Gastroesophageal sphincter (tissue), 4 donors: ENCODE measurements around the gene RAPGEF1. TPM values are rescaled to one million over a fixed set of nuclear protein-coding genes. Genes with fewer than 3 reads are reported as not detected.
"Not testable (repeated sequence)": the region's sequence is repeated elsewhere in the genome, so short reads cannot be mapped to it uniquely, and the experiment has no call there.

Source experiments
- ATAC-seq: fragments of 150-250 bp; one replicate; pipeline ENCODE4 v1.9.1; 2016; ENCODE audit warnings: mild to moderate bottlenecking, moderate library complexity
- H3K27ac ChIP-seq, 4 donors: fragments of 200-600 bp; sonication (generic) in 3 of 4; 1 replicate in 3 of 4; 2 replicates in 1 of 4; pipeline ENCODE4 v1.5.1; 2016 to 2019
- H3K27me3 ChIP-seq: fragments of 200-600 bp; sonication (generic); one replicate; pipeline ENCODE4 v1.5.1; 2019
- H3K36me3 ChIP-seq, 2 donors: fragments of 200-600 bp; sonication (generic); one replicate each; pipeline ENCODE4 v1.5.1; 2019; ENCODE audit warnings: control low read depth in 1 of 2
- H3K4me1 ChIP-seq, 3 donors: fragments of 200-600 bp; sonication (generic); 1 replicate in 2 of 3; 2 replicates in 1 of 3; pipeline ENCODE4 v1.5.1; 2016 to 2019; ENCODE audit warnings: control low read depth in 2 of 3
- H3K4me3 ChIP-seq, 2 donors: fragments of 200-600 bp; sonication (generic); one replicate each; pipeline ENCODE4 v1.5.1; 2019; ENCODE audit warnings: mild to moderate bottlenecking in 1 of 2, moderate library complexity in 1 of 2
- H3K9me3 ChIP-seq, 3 donors: fragments of 200-600 bp; sonication (generic); one replicate each; pipeline ENCODE4 v1.5.1; 2017 to 2019; ENCODE audit warnings: control low read depth in 2 of 3
- CTCF ChIP-seq, 4 experiments: fragments of 200-600 bp in 2 of 4; fragments of 450-650 bp in 2 of 4; sonication (generic) in 1 of 4; IDR thresholded peaks; one replicate each; pipeline ENCODE4 v1.5.1; 2017 to 2019; ENCODE audit warnings: antibody characterized with exemption in 4 of 4, mild to moderate bottlenecking in 2 of 4, moderate library complexity in 2 of 4
- EP300 ChIP-seq: sonication (generic); formaldehyde crosslinking; IDR thresholded peaks from one replicate; pipeline ENCODE4 v1.6.1; 2017; ENCODE audit warnings: antibody characterized with exemption, mild to moderate bottlenecking
- POLR2A ChIP-seq, 2 donors: fragments of 450-650 bp; IDR thresholded peaks; one replicate each; pipeline ENCODE4 v1.6.1; 2017; ENCODE audit warnings: antibody characterized with exemption in 2 of 2, mild to moderate bottlenecking in 2 of 2, moderate library complexity in 1 of 2
- POLR2AphosphoS5 ChIP-seq: sonication (generic); formaldehyde crosslinking; IDR thresholded peaks from one replicate; pipeline ENCODE4 v1.6.1; 2017; ENCODE audit warnings: antibody characterized with exemption
- WGBS, 2 donors: methylation state at CpG; one replicate each; pipeline ENCODE4 v1.1.5; 2018; ENCODE audit warnings: low coverage in 1 of 2; 5-methylcytosine and 5-hydroxymethylcytosine counted together
- total RNA-seq, 4 donors: library from RNA; depleted of rRNA; stranded (reverse); fragments of >200 nt; gene quantifications; one replicate each; pipeline ENCODE4 v1.1.0, GENCODE V29; 2016

RAPGEF1 gene
- total RNA-seq, 4 donors from 2014 or later = 47.5 to 162 (median 77.6) TPM

DNA sequence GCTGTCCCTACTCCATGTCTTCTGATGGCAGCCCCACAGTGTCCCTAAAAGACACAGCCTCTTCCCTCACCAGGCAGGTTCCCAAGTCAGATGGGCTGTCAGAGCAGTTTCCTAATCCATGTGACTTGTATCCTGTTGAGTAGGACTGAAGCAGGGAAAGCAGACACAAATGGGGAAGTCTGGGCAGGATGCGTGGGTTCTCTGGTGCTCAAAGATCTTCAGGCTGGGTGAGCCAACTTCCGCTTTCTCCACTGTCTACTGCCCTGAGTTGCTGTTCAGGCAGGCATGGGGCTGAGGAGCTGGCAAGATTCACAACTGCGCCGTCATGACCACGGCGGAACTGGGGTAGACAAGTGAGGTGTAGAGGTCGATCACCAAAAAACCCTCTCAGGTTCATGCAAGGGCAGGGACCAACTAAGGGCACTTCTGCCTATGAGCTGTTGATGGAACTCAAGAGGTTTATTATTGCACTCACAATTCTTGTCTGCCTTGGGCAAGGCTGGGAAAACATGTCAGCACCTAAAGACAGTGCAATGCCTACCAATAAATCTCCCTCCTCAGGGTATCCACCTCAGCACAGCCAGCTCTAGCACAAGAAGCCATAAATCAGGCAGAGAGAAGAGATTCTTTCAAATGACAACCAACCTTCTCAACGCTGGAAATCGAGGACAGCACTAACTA is 83.4 kb downstream of the RAPGEF1 start:
- H3K4me1 ChIP-seq = peaks cover 0 to 57% (median 22%) of the 10 kb centered on the region in 3 donors
- H3K9me3 ChIP-seq = no peaks in the 10 kb centered on the region
- H3K36me3 ChIP-seq = no peaks in the 10 kb centered on the region
- H3K4me3 ChIP-seq = no peak overlapping the region
- H3K27ac ChIP-seq = peak overlapping the region in 3 of 4 donors; percentile 2 to 45 (median 28)
- 76% methylated on average over 3 of the region's 9 CpGs; no CpG with 5 or more reads in 1 of the 2 donors for WGBS, 2 donors
- H3K27me3 ChIP-seq = no peaks in the 10 kb centered on the region
- TF ChIP-seq POLR2AphosphoS5 = no peak
- TF ChIP-seq EP300 = no peak
- TF ChIP-seq POLR2A (IDR thresholded peaks at IDR 0.05) = no peak
- TF ChIP-seq CTCF (IDR thresholded peaks at IDR 0.05) = no peak
- ATAC-seq = peak; percentile 63

DNA sequence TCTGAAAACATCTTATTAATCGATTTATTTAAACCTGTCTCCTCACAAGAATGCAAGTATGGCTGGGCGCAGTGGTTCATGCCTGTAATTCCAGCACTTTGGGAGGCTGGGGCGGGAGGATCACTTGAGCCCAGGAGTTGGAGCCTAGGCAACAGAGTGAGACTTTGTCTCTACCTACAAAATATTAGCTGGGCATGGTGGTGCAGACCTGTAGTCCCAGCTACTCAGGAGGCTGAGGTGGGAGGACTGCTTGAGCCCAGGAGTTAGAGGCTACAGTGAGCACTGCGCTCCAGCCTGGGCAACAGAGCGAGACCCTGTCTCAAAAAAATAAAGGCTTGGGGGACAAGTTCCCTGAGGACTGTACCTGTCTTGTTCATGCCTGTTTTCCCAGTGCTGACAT is 85.5 kb downstream of the RAPGEF1 start:
- WGBS, 2 donors = 87 to 95% methylated on average over 3 to 4 of the region's 5 CpGs
- H3K4me1 ChIP-seq = peaks cover 0 to 50% (median 21%) of the 10 kb centered on the region in 3 donors
- H3K4me3 ChIP-seq, H3K9me3 ChIP-seq, H3K27me3 ChIP-seq, ATAC-seq, H3K27ac ChIP-seq: not testable (repeated sequence)
- peaks cover 0 to 15% of the 10 kb centered on the region in 2 donors for H3K36me3 ChIP-seq

GRCh38 chr9:131651599-131651998 is 88.3 kb downstream of the RAPGEF1 start:
- Histone ChIP-seq H3K36me3 (peaks cover 0 to 25% of the 10 kb centered on the region in 2 donors), H3K4me3 (no peak overlapping the region), H3K27ac (peak overlapping the region in 2 of 4 donors; percentile 5 to 35), H3K9me3 (no peaks in the 10 kb centered on the region), H3K4me1 (peaks cover 0 to 22% (median 6%) of the 10 kb centered on the region in 3 donors), H3K27me3 (no peaks in the 10 kb centered on the region)
- WGBS, 2 donors = 79 to 83% methylated on average over 3 of the region's 3 CpGs
- TF ChIP-seq POLR2A (IDR thresholded peaks at IDR 0.05) = no peak
- no peak for TF ChIP-seq CTCF (IDR thresholded peaks at IDR 0.05)
- TF ChIP-seq EP300 = no peak
- TF ChIP-seq POLR2AphosphoS5 = peak; percentile 41
- peak; percentile 38 for ATAC-seq

DNA sequence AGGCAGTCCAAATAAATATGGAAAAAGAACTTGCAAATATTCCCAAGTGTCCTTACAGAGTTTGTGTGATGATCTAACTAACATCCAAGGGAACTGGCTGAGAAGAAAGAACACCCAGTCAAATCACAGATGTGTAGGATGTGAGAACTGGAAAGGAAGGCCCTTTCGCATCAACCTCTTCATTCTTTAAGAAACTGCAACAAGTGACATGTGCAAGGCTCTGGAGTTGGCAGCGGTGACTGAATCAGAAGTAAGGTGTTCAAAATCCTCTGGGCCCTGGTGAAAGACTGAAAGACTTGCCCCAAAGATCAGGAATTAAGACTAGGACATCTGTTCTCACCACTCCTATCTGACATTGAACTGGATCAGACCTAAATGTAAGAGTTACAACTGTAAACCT is 88.7 kb downstream of the RAPGEF1 start:
- 88 to 100% methylated on average over 1 to 2 of the region's 2 CpGs for WGBS, 2 donors
- Histone ChIP-seq H3K4me3 (no peak overlapping the region), H3K27ac (peak overlapping the region in 2 of 4 donors; percentile 5 to 35), H3K36me3 (peaks cover 0 to 25% of the 10 kb centered on the region in 2 donors), H3K9me3 (no peaks in the 10 kb centered on the region), H3K4me1 (peaks cover 0 to 18% (median 5%) of the 10 kb centered on the region in 3 donors), H3K27me3 (no peaks in the 10 kb centered on the region)
- TF ChIP-seq POLR2AphosphoS5 = no peak
- no peak for TF ChIP-seq EP300
- TF ChIP-seq POLR2A (IDR thresholded peaks at IDR 0.05) = no peak
- ATAC-seq = no peak

DNA sequence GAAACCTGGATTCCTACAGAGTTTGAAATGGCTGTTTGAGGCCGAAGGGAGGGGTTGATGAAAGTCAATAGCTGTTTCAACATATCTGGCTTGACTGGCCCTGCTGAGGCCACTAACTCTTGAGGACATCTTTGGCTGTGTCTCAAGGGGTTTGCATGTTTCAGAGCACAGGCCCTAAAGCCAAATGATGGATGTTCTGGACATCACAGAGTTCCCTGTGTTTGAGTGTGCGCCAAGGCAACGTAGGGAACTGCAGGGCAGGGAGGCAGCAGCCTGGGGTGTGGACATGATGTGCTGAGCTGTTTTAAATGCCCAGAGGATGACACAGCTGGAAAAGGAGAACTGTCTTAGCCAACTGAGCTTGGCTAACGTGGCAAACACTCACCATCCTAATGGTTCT is 89.6 kb downstream of the RAPGEF1 start:
- H3K27me3 ChIP-seq = no peaks in the 10 kb centered on the region
- no peak for TF ChIP-seq EP300
- no peak for TF ChIP-seq CTCF (IDR thresholded peaks at IDR 0.05)
- TF ChIP-seq POLR2AphosphoS5 = peak; percentile 41
- no peak for TF ChIP-seq POLR2A (IDR thresholded peaks at IDR 0.05)
- WGBS, 2 donors = 48 to 59% methylated on average over 2 of the region's 4 CpGs
- peak overlapping the region in 3 of 4 donors; percentile 5 to 61 (median 35) for H3K27ac ChIP-seq
- ATAC-seq = peak; percentile 90
- H3K4me3 ChIP-seq = no peak overlapping the region
- peaks cover 0 to 25% of the 10 kb centered on the region in 2 donors for H3K36me3 ChIP-seq
- H3K4me1 ChIP-seq = peaks cover 0 to 13% (median 6%) of the 10 kb centered on the region in 3 donors
- no peaks in the 10 kb centered on the region for H3K9me3 ChIP-seq

GRCh38 chr9:131649646-131650045 is 90.2 kb downstream of the RAPGEF1 start:
- 78 to 89% methylated on average over 1 to 5 of the region's 6 CpGs for WGBS, 2 donors
- H3K27me3 ChIP-seq = no peaks in the 10 kb centered on the region
- H3K4me3 ChIP-seq = no peak overlapping the region
- ATAC-seq = no peak
- peaks cover 0 to 18% (median 10%) of the 10 kb centered on the region in 3 donors for H3K4me1 ChIP-seq
- H3K9me3 ChIP-seq = no peaks in the 10 kb centered on the region
- H3K36me3 ChIP-seq = peaks cover 0 to 25% of the 10 kb centered on the region in 2 donors
- H3K27ac ChIP-seq = peak overlapping the region in 3 of 4 donors; percentile 5 to 61 (median 35)
- no peak for TF ChIP-seq POLR2AphosphoS5
- TF ChIP-seq CTCF (IDR thresholded peaks at IDR 0.05) = no peak
- no peak for TF ChIP-seq POLR2A (IDR thresholded peaks at IDR 0.05)
- TF ChIP-seq EP300 = no peak
